H1 (cell line): ENCODE results near the gene NDUFA7. TPM values are rescaled to one million over a fixed set of nuclear protein-coding genes. Genes with fewer than 3 reads are reported as not detected.

Experiments used
- NANOG ChIP-seq: IDR thresholded peaks from 2 replicates; pipeline ENCODE4 v1.6.1; 2011; ENCODE audit warnings: low read length, low read depth, mild to moderate bottlenecking, inconsistent platforms; ENCODE audit not compliant: insufficient read depth, poor library complexity, severe bottlenecking
- RXRA ChIP-seq: IDR thresholded peaks from 2 replicates; pipeline ENCODE4 v1.6.1; 2011; ENCODE audit warnings: low read depth, mild to moderate bottlenecking, low read length, moderate library complexity; ENCODE audit not compliant: insufficient read depth
- SP4 ChIP-seq: IDR thresholded peaks from 2 replicates; pipeline ENCODE4 v1.6.1; 2012; ENCODE audit warnings: low read length, inconsistent platforms
- polyA plus RNA-seq, 7 experiments: library from polyadenylated mRNA; depleted of rRNA in 3 of 7; stranded (reverse) in 5 of 7; unstranded in 2 of 7; fragments of >200 nt in 5 of 7; fragments of 200-250 nt in 2 of 7; gene quantifications; 1 replicate in 5 of 7; 2 replicates in 1 of 7; 4 replicates in 1 of 7; pipeline versions ENCODE4 v1.2.1 to v1.2.3, GENCODE V29; 2011 to 2013; ENCODE audit warnings: missing spikeins in 2 of 7, mixed read lengths in 2 of 7
- total RNA-seq: library from RNA; stranded (reverse); fragmentation: NEBNext Ultra II Directional; extraction: Animal tissue kit (Norgen Biotek cat#: 25700); gene quantifications from 2 replicates; pipeline ENCODE4 v1.2.1, GENCODE V29; 2021
- TF ChIP-seq, protein P1 (sequence below): IDR thresholded peaks from 2 replicates; pipeline ENCODE4 v1.6.1; 2012; ENCODE audit warnings: low read length, inconsistent platforms
- TF ChIP-seq, protein P2 (sequence below), 3 experiments: IDR thresholded peaks; 1 replicate in 2 of 3; 2 replicates in 1 of 3; pipeline versions ENCODE4 v1.5.1 to v1.6.1; 2011; ENCODE audit warnings: low read length in 3 of 3, mild to moderate bottlenecking in 3 of 3, inconsistent platforms in 2 of 3, low read depth in 1 of 3, moderate library complexity in 1 of 3; ENCODE audit not compliant: insufficient read depth in 1 of 3; ENCODE audit errors: control extremely low read depth in 1 of 3

NDUFA7 gene
- total and polyA plus RNA-seq, 2 of the 8 experiments (the other 6 are each of a cell fraction or from before 2014, with no cell fraction given), result 54.4 to 286 TPM

DNA sequence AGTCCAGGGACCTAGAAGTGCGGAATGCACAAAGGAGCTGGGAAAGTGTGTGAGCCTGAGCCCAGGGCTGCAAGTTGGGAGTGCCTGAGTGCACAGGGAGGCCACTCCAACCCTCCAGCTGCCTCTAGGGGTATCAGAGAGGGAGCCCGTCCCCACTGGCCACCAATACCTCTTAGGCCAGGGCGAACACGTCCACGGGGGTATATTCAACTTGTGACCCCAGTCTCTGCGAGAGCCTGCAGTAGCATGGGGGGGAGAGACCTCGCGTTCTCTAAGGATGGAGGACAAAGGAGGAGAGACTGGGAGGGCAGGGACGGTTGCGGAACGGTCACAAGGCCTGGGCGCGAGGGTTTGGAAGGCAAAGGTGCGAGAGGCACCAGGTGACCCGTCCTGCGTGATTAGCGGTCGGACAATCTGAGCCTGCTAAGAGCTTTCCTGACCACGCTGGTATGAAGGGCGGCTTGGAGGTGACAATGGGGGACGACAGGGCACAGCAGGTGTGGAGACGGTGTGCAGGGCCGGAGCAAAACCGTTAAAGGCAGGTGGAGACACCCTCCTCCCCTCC, 13.7 kb downstream of the NDUFA7 start (continued):
- TF ChIP-seq, protein P1, sequence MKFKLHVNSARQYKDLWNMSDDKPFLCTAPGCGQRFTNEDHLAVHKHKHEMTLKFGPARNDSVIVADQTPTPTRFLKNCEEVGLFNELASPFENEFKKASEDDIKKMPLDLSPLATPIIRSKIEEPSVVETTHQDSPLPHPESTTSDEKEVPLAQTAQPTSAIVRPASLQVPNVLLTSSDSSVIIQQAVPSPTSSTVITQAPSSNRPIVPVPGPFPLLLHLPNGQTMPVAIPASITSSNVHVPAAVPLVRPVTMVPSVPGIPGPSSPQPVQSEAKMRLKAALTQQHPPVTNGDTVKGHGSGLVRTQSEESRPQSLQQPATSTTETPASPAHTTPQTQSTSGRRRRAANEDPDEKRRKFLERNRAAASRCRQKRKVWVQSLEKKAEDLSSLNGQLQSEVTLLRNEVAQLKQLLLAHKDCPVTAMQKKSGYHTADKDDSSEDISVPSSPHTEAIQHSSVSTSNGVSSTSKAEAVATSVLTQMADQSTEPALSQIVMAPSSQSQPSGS, result no peak
- TF ChIP-seq, protein P2, sequence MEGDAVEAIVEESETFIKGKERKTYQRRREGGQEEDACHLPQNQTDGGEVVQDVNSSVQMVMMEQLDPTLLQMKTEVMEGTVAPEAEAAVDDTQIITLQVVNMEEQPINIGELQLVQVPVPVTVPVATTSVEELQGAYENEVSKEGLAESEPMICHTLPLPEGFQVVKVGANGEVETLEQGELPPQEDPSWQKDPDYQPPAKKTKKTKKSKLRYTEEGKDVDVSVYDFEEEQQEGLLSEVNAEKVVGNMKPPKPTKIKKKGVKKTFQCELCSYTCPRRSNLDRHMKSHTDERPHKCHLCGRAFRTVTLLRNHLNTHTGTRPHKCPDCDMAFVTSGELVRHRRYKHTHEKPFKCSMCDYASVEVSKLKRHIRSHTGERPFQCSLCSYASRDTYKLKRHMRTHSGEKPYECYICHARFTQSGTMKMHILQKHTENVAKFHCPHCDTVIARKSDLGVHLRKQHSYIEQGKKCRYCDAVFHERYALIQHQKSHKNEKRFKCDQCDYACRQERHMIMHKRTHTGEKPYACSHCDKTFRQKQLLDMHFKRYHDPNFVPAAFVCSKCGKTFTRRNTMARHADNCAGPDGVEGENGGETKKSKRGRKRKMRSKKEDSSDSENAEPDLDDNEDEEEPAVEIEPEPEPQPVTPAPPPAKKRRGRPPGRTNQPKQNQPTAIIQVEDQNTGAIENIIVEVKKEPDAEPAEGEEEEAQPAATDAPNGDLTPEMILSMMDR (IDR thresholded peaks at IDR 0.05; ENCODE audit: control extremely low read depth in 1 of 3, insufficient read depth in 1 of 3, low read depth in 1 of 3, low read length in 3 of 3), result peak in 1 of 3 experiments; percentile 14; a peak in 1 of 4 replicates
- TF ChIP-seq RXRA, result no peak
- no peak for TF ChIP-seq SP4
- TF ChIP-seq NANOG, result no peak
